Neural cell (in vitro differentiated cells): ENCODE results near the gene LCN10. TPM values are rescaled to one million over a fixed set of nuclear protein-coding genes. Genes with fewer than 3 reads are reported as not detected.
A peak's percentile ranks its signal among the peaks of the same experiment; 100 is the strongest.

Experiments used
- H2AFZ ChIP-seq: fragments of 200-600, 300-800 bp; sonication (generic), shearing (Covaris generic); 2 replicates; pipeline ENCODE4 v1.6.0; 2014; ENCODE audit warnings: low read depth, mild to moderate bottlenecking, antibody characterized with exemption, low read length, moderate library complexity
- H3F3A ChIP-seq: fragments of 200-600 bp; shearing (Covaris generic); 2 replicates; pipeline ENCODE4 v1.6.1; 2016; ENCODE audit warnings: mild to moderate bottlenecking, moderate library complexity, mixed read lengths, antibody characterized with exemption, low read length; ENCODE audit not compliant: insufficient read depth, poor library complexity, severe bottlenecking
- H3K27ac ChIP-seq: fragments of 200-600, 300-800 bp; sonication (generic), shearing (Covaris generic); 2 replicates; pipeline ENCODE4 v1.5.1; 2014; ENCODE audit warnings: mild to moderate bottlenecking, low read length, moderate library complexity
- H3K27me3 ChIP-seq: fragments of 300-800, 200-600 bp; sonication (generic), shearing (Covaris generic); 2 replicates; pipeline ENCODE4 v1.6.0; 2014; ENCODE audit warnings: mild to moderate bottlenecking, low read depth, low read length, moderate library complexity; ENCODE audit not compliant: insufficient read depth
- H3K36me3 ChIP-seq: fragments of 300-800, 200-600 bp; sonication (generic), shearing (Covaris generic); 2 replicates; pipeline ENCODE4 v1.5.1; 2014; ENCODE audit warnings: mild to moderate bottlenecking, antibody characterized with exemption, low read length, moderate library complexity; ENCODE audit not compliant: insufficient read depth
- H3K4me2 ChIP-seq: fragments of 300-800, 200-600 bp; sonication (generic), shearing (Covaris generic); 2 replicates; pipeline ENCODE4 v1.6.0; 2014; ENCODE audit warnings: mild to moderate bottlenecking, low read length
- H3K4me3 ChIP-seq: fragments of 300-800, 200-600 bp; sonication (generic), shearing (Covaris generic); 2 replicates; pipeline ENCODE4 v1.5.1; 2014; ENCODE audit warnings: mild to moderate bottlenecking, low read length, moderate library complexity
- H3K79me2 ChIP-seq: fragments of 200-600 bp; shearing (Covaris generic); replicated peaks from 2 replicates; pipeline ENCODE4 v1.6.0; 2014; ENCODE audit warnings: mild to moderate bottlenecking, low read length, moderate library complexity; ENCODE audit not compliant: insufficient read depth
- H3K9ac ChIP-seq: fragments of 300-800, 200-600 bp; sonication (generic), shearing (Covaris generic); 2 replicates; pipeline ENCODE4 v1.6.1; 2016; ENCODE audit warnings: mild to moderate bottlenecking, low read length, mixed read lengths
- H3K9me2 ChIP-seq: fragments of 200-600 bp; shearing (Covaris generic); 2 replicates; pipeline ENCODE4 v1.6.1; 2016; ENCODE audit warnings: mild to moderate bottlenecking, low read length, mixed read lengths; ENCODE audit not compliant: insufficient read depth
- H3K9me3 ChIP-seq: fragments of 200-600, 300-800 bp; sonication (generic), shearing (Covaris generic); 2 replicates; pipeline ENCODE4 v1.6.1; 2016; ENCODE audit warnings: mild to moderate bottlenecking, mixed run types, low read length, moderate library complexity, mixed read lengths
- H4K20me1 ChIP-seq: fragments of 200-600 bp; shearing (Covaris generic); 2 replicates; pipeline ENCODE4 v1.6.1; 2016; ENCODE audit warnings: mild to moderate bottlenecking, mixed run types; ENCODE audit not compliant: insufficient read depth
- EZH2 ChIP-seq: fragments of 200-600, 300-800 bp; shearing (Covaris generic), sonication (generic); IDR thresholded peaks from 2 replicates; pipeline ENCODE4 v1.6.1; 2014; ENCODE audit warnings: antibody characterized with exemption, low read length, borderline replicate concordance, mild to moderate bottlenecking; ENCODE audit not compliant: insufficient read depth, poor library complexity, severe bottlenecking
- MXI1 ChIP-seq: fragments of 450-650 bp; conservative IDR thresholded peaks from 2 replicates; pipeline ENCODE4 v1.6.1; 2014; ENCODE audit warnings: antibody characterized with exemption, mild to moderate bottlenecking; ENCODE audit not compliant: poor library complexity, severe bottlenecking
- POLR2AphosphoS5 ChIP-seq: IDR thresholded peaks from 2 replicates; pipeline ENCODE4 v1.6.1; 2012
- REST ChIP-seq: IDR thresholded peaks from 2 replicates; pipeline ENCODE4 v1.6.1; 2012; ENCODE audit warnings: borderline replicate concordance
- SMC3 ChIP-seq: fragments of 450-650 bp; conservative IDR thresholded peaks from 2 replicates; pipeline ENCODE4 v1.6.1; 2014; ENCODE audit warnings: antibody characterized with exemption, mild to moderate bottlenecking, moderate library complexity; ENCODE audit not compliant: poor library complexity
- TAF1 ChIP-seq: IDR thresholded peaks from 2 replicates; pipeline ENCODE4 v1.6.1; 2012; ENCODE audit warnings: low read depth
- polyA plus RNA-seq: library from polyadenylated mRNA; depleted of rRNA; stranded (reverse); fragments of >200 nt; gene quantifications from 2 replicates; pipeline ENCODE4 v1.2.3, GENCODE V29; 2014

The LCN10 gene
- polyA plus RNA-seq, 1 donor from 2014 or later, result not detected

- Histone ChIP-seq H3K4me2 (peak overlapping the region; percentile 98), H3K27ac (peak overlapping the region; percentile 31)
These were observed 29.2 kb downstream of the LCN10 start for GRCh38 chr9:136713550-136713949.

GRCh38 chr9:136712690-136713544 is 29.8 kb downstream of the LCN10 start:
- Histone ChIP-seq H3K79me2 (peaks cover 29% of the 10 kb centered on the region), H2AFZ (no peak overlapping the region), H3K36me3 (no peaks in the 10 kb centered on the region), H3K9me2 (no peaks in the 10 kb centered on the region), H3K4me3 (peak overlapping the region; percentile 92), H3F3A (no peaks in the 10 kb centered on the region), H3K9me3 (no peaks in the 10 kb centered on the region), H3K27me3 (no peaks in the 10 kb centered on the region), H3K4me2 (peak overlapping the region; percentile 98), H3K27ac (peak overlapping the region; percentile 31), H4K20me1 (no peaks in the 10 kb centered on the region), H3K9ac (peak overlapping the region; percentile 82)
- TF ChIP-seq REST (no peak), MXI1 (peak; percentile 18)

More at GRCh38 chr9:136713550-136713949, 29.2 kb downstream of the LCN10 start:
- H3K4me3 ChIP-seq, result peak overlapping the region; percentile 92
- peaks cover 29% of the 10 kb centered on the region for H3K79me2 ChIP-seq
- peak overlapping the region; percentile 82 for H3K9ac ChIP-seq
- no peaks in the 10 kb centered on the region for H3K9me2 ChIP-seq
- H2AFZ ChIP-seq, result no peak overlapping the region
- no peaks in the 10 kb centered on the region for H4K20me1 ChIP-seq
- no peaks in the 10 kb centered on the region for H3K27me3 ChIP-seq
- TF ChIP-seq EZH2 (no peak), REST (no peak), MXI1 (no peak), SMC3 (no peak), POLR2AphosphoS5 (no peak), TAF1 (no peak)
- no peaks in the 10 kb centered on the region for H3F3A ChIP-seq
- no peaks in the 10 kb centered on the region for H3K9me3 ChIP-seq
- H3K36me3 ChIP-seq, result no peaks in the 10 kb centered on the region
